K562 (cell line): ENCODE results near the gene IL15RA. TPM values are rescaled to one million over a fixed set of nuclear protein-coding genes. Genes with fewer than 3 reads are reported as not detected.

Experiments
- ATAC-seq: fragments of 200-7000 bp; cut with Tn5 transposase; 3 replicates; pipeline ENCODE4 v1.9.1; 2020; ENCODE audit warnings: moderate library complexity
- BruUV-seq: library from RNA; stranded (reverse); fragments of 400-500 nt; replicated peaks from 2 replicates; lab custom pipeline; 2021; lab: Mats Ljungman, UMichigan
- CTCF ChIA-PET: fragments of 300-600 bp; formaldehyde crosslinking; extraction: SDS; loops from one replicate; lab custom pipeline; 2021; ENCODE audit warnings: low intra/inter-chr PET ratio; lab: Yijun Ruan, JAX
- POLR2A ChIA-PET: fragments of 300-600, 350-650 bp; sonication (Branson Sonifier 250); formaldehyde crosslinking; extraction: SDS; loops from one replicate; lab custom pipeline; 2021; ENCODE audit warnings: antibody characterized with exemption, inconsistent platforms; lab: Yijun Ruan, JAX
- DNase-seq, 4 experiments: peaks; one replicate each; pipeline versions ENCODE4 v3.0.0 to v3.0.0-alpha.2; 2011 to 2018; ENCODE audit warnings: low spot score in 3 of 4, mixed read lengths in 3 of 4; ENCODE audit errors: extremely low read depth in 1 of 4
- FAIRE-seq: peaks from 2 replicates; lab custom pipeline; 2011; peaks lifted over from hg19 to GRCh38; lab: Jason Lieb, UNC
- H2AFZ ChIP-seq: 2 replicates; pipeline ENCODE4 v1.6.0; 2011; ENCODE audit warnings: low read depth, low read length, control low read depth, inconsistent platforms
- H3K27ac ChIP-seq: fragments of 200-600 bp; 3 replicates; pipeline ENCODE4 v1.8.0; 2011; ENCODE audit warnings: low read depth, mild to moderate bottlenecking, control low read depth, inconsistent platforms, low read length, moderate library complexity, mixed read lengths; ENCODE audit errors: extremely low read depth
- H3K27me3 ChIP-seq, 2 experiments: fragments of 300-600 bp in 1 of 2; 2 replicates in 1 of 2; 3 replicates in 1 of 2; pipeline versions ENCODE4 v1.6.0 to v1.8.0; 2011; ENCODE audit warnings: inconsistent platforms in 2 of 2, low read length in 2 of 2, mild to moderate bottlenecking in 1 of 2, mixed read lengths in 1 of 2, moderate library complexity in 1 of 2; ENCODE audit not compliant: control insufficient read depth in 2 of 2, insufficient read depth in 2 of 2
- H3K36me3 ChIP-seq: fragments of 300-600 bp; 3 replicates; pipeline ENCODE4 v1.8.0; 2011; ENCODE audit warnings: mild to moderate bottlenecking, low read length, inconsistent platforms; ENCODE audit not compliant: control insufficient read depth, insufficient read depth
- H3K4me1 ChIP-seq, 2 experiments: fragments of 200-600 bp in 1 of 2; replicated peaks in 1 of 2; 2 replicates in 1 of 2; 3 replicates in 1 of 2; pipeline versions ENCODE4 v1.5.1 to v1.8.0; 2011; ENCODE audit warnings: inconsistent platforms in 2 of 2, low read length in 2 of 2, mild to moderate bottlenecking in 1 of 2, mixed read lengths in 1 of 2, moderate library complexity in 1 of 2; ENCODE audit not compliant: control insufficient read depth in 2 of 2, insufficient read depth in 2 of 2
- H3K4me2 ChIP-seq: 2 replicates; pipeline ENCODE4 v1.6.1; 2011; ENCODE audit warnings: low read length, control low read depth, inconsistent platforms, mixed read lengths; ENCODE audit not compliant: insufficient read depth
- H3K4me3 ChIP-seq: fragments of 200-600 bp; sonication (generic), shearing (Covaris generic); 2 replicates; pipeline ENCODE4 v1.5.1; 2016; ENCODE audit warnings: control low read depth, inconsistent platforms
- H3K79me2 ChIP-seq: fragments of 200-600 bp; 3 replicates; pipeline ENCODE4 v1.8.0; 2011; ENCODE audit warnings: low read length, inconsistent platforms; ENCODE audit not compliant: control insufficient read depth, insufficient read depth
- H3K9ac ChIP-seq, 2 experiments: 2 replicates each; pipeline versions ENCODE4 v1.6.0 to v1.6.1; 2011; ENCODE audit warnings: low read depth in 2 of 2, low read length in 2 of 2, control low read depth in 1 of 2, inconsistent platforms in 1 of 2, mild to moderate bottlenecking in 1 of 2, mixed read lengths in 1 of 2; ENCODE audit not compliant: insufficient read depth in 1 of 2
- H3K9me1 ChIP-seq: one replicate; pipeline ENCODE4 v1.6.0; 2011; ENCODE audit warnings: inconsistent platforms, mild to moderate bottlenecking, low read length, moderate library complexity; ENCODE audit not compliant: control insufficient read depth, insufficient read depth
- H3K9me3 ChIP-seq: replicated peaks from 2 replicates; pipeline ENCODE4 v1.5.1; 2011; ENCODE audit warnings: low read depth, low read length, inconsistent platforms; ENCODE audit not compliant: control insufficient read depth, insufficient read depth
- H4K20me1 ChIP-seq: replicated peaks from 2 replicates; pipeline ENCODE4 v1.6.1; 2011; ENCODE audit warnings: low read length, inconsistent platforms, mixed read lengths; ENCODE audit not compliant: control insufficient read depth, insufficient read depth
- MECOM ChIP-seq: fragments of 250-450 bp; sonication (Bioruptor Pico); IDR thresholded peaks from 2 replicates; pipeline ENCODE4 v1.8.0; 2022; ENCODE audit warnings: inconsistent platforms
- ZNF551 ChIP-seq: fragments of 250-450 bp; sonication (Bioruptor Pico); IDR thresholded peaks from 2 replicates; pipeline ENCODE4 v1.5.0; 2021; ENCODE audit warnings: mild to moderate bottlenecking, moderate library complexity
- WGBS: fragments of 100-300 bp; shearing (Covaris generic); methylation state at CpG from one replicate; pipeline ENCODE4 v1.1.6; 2016; ENCODE audit warnings: low coverage, mixed read lengths; ENCODE audit not compliant: insufficient coverage; ENCODE audit errors: missing lambda C conversion rate; 5-methylcytosine and 5-hydroxymethylcytosine counted together
- in situ Hi-C: fragments of 300-500 bp; cut with MboI; formaldehyde crosslinking; loops from 4 replicates; pipeline ENCODE4 v1.15.0; 2018; ENCODE audit warnings: inconsistent platforms, mixed read lengths
- intact Hi-C: fragments of 100-400 bp; cut with micrococcal nuclease; formaldehyde crosslinking; loops from 2 replicates; pipeline ENCODE4 v1.14.2; 2022
- polyA plus RNA-seq, 8 experiments: library from polyadenylated mRNA; depleted of rRNA in 4 of 8; stranded (reverse) in 5 of 8; unstranded in 3 of 8; fragments of >200 nt; fragmentation: Nextera tagmentation in 2 of 8; fragmentation: Illumina TruSeq in 1 of 8; extraction: Ambion mirVana in 2 of 8; extraction: Trizol in 1 of 8; gene quantifications; 2 replicates each; pipeline versions ENCODE4 v1.2.1 to v1.2.3, GENCODE V29; 2011 to 2014; ENCODE audit warnings: inconsistent platforms in 1 of 8, missing spikeins in 1 of 8
- total RNA-seq, 7 experiments: library from RNA; depleted of rRNA in 6 of 7; stranded (reverse); fragments of >200 nt in 6 of 7; fragmentation: Illumina TruSeq in 2 of 7; extraction: Trizol in 2 of 7; gene quantifications; 2 replicates each; pipeline versions ENCODE4 v1.2.1 to v1.2.3, GENCODE V29; 2011 to 2021; ENCODE audit warnings: low replicate concordance in 1 of 7
- TF ChIP-seq, protein P1 (sequence below): fragments of 450-650 bp; IDR thresholded peaks from 2 replicates; pipeline ENCODE4 v1.6.1; 2017; ENCODE audit warnings: antibody characterized with exemption, mild to moderate bottlenecking
- TF ChIP-seq, protein P2 (sequence below): sonication (generic); formaldehyde crosslinking; IDR thresholded peaks from 2 replicates; pipeline ENCODE4 v1.8.0; 2022; ENCODE audit warnings: missing genetic modification reagents, mild to moderate bottlenecking, moderate library complexity, borderline replicate concordance

IL15RA gene
- total and polyA plus RNA-seq, 9 of the 15 experiments (the other 6 are each of a cell fraction or from before 2014, with no cell fraction given) = 1.2 to 11.7 (median 8.0) TPM

DNA sequence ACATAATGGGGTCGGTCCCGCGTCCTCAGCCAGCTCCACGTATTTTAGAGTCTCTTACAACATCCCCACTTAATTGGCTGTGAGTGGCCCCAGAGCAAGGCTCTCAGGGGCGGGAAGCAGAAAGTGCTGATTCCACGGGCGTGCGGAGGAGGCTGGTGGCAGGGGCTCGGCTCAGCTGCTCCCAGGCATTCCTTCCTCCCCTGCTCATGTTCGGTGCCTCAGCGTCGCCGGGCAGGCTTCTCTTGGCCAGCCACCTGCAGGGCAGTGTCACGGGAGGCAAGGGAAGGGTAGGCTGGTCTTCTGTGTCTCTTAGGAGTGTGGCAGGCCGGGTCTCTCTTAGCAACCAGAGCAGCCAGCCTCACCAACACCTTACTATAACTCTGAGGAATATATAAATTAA lies 33.8 kb downstream of the IL15RA start:
- Histone ChIP-seq H2AFZ (peak overlapping the region; percentile 67), H3K4me3 (no peak overlapping the region), H3K4me1 (peaks cover 21 to 45% of the 10 kb centered on the region in 2 experiments; a peak in 4 of 5 replicates), H3K79me2 (no peaks in the 10 kb centered on the region), H3K27me3 (no peaks in the 10 kb centered on the region), H3K9me3 (no peaks in the 10 kb centered on the region), H3K36me3 (peaks cover 4% of the 10 kb centered on the region; the same call in 2 of the 3 replicates), H4K20me1 (no peaks in the 10 kb centered on the region), H3K9me1 (no peaks in the 10 kb centered on the region), H3K4me2 (no peak overlapping the region), H3K27ac (no peak overlapping the region), H3K9ac (peak overlapping the region in 1 of 2 experiments; percentile 60; a peak in 2 of 4 replicates)
- 55% methylated on average over 12 of the region's 15 CpGs for WGBS
- DNase-seq (no peak), FAIRE-seq (no peak), ATAC-seq (no peak)
- POLR2A ChIA-PET = interaction anchor here (1.0 to 1.1 kb wide), 2 partner anchors 8 to 143 kb away, joined by 3 read pairs; no protein-coding TSS in a partner anchor
- TF ChIP-seq MECOM (CRISPR knock-in tag) (no peak), ZNF551 (no peak)
- TF ChIP-seq, protein P1, sequence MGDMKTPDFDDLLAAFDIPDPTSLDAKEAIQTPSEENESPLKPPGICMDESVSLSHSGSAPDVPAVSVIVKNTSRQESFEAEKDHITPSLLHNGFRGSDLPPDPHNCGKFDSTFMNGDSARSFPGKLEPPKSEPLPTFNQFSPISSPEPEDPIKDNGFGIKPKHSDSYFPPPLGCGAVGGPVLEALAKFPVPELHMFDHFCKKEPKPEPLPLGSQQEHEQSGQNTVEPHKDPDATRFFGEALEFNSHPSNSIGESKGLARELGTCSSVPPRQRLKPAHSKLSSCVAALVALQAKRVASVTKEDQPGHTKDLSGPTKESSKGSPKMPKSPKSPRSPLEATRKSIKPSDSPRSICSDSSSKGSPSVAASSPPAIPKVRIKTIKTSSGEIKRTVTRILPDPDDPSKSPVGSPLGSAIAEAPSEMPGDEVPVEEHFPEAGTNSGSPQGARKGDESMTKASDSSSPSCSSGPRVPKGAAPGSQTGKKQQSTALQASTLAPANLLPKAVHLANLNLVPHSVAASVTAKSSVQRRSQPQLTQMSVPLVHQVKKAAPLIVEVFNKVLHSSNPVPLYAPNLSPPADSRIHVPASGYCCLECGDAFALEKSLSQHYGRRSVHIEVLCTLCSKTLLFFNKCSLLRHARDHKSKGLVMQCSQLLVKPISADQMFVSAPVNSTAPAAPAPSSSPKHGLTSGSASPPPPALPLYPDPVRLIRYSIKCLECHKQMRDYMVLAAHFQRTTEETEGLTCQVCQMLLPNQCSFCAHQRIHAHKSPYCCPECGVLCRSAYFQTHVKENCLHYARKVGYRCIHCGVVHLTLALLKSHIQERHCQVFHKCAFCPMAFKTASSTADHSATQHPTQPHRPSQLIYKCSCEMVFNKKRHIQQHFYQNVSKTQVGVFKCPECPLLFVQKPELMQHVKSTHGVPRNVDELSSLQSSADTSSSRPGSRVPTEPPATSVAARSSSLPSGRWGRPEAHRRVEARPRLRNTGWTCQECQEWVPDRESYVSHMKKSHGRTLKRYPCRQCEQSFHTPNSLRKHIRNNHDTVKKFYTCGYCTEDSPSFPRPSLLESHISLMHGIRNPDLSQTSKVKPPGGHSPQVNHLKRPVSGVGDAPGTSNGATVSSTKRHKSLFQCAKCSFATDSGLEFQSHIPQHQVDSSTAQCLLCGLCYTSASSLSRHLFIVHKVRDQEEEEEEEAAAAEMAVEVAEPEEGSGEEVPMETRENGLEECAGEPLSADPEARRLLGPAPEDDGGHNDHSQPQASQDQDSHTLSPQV = peak; percentile 45
- TF ChIP-seq, protein P2, sequence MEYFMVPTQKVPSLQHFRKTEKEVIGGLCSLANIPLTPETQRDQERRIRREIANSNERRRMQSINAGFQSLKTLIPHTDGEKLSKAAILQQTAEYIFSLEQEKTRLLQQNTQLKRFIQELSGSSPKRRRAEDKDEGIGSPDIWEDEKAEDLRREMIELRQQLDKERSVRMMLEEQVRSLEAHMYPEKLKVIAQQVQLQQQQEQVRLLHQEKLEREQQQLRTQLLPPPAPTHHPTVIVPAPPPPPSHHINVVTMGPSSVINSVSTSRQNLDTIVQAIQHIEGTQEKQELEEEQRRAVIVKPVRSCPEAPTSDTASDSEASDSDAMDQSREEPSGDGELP (CRISPR knock-in tag) = peak; percentile 16; the same call in 1 of the 2 replicates
- in situ Hi-C loops = loop anchor here (25.0 kb wide), 1 partner anchor 444 kb away; no protein-coding TSS in a partner anchor
- CTCF ChIA-PET = interaction anchor here (0.6 kb wide), 1 partner anchor 1118 kb away, joined by 3 read pairs; no protein-coding TSS in a partner anchor
- BruUV-seq = no TSS peak
- intact Hi-C loops = no loop called here
